H1 (cell line): ENCODE results near the gene POLR2F. TPM values are rescaled to one million over a fixed set of nuclear protein-coding genes. Genes with fewer than 3 reads are reported as not detected.

ENCODE experiments used
- BCL11A ChIP-seq, 2 experiments: IDR thresholded peaks; one replicate each; pipeline ENCODE4 v1.6.1; 2011; ENCODE audit warnings: low read depth in 2 of 2, low read length in 2 of 2, mild to moderate bottlenecking in 2 of 2
- BRCA1 ChIP-seq: IDR thresholded peaks from 2 replicates; pipeline ENCODE4 v1.6.1; 2012; ENCODE audit warnings: low read depth, low read length, improper control_type of control experiment
- CHD2 ChIP-seq: IDR thresholded peaks from 2 replicates; pipeline ENCODE4 v1.6.1; 2012; ENCODE audit warnings: low read length, improper control_type of control experiment
- CREB1 ChIP-seq: IDR thresholded peaks from 2 replicates; pipeline ENCODE4 v1.6.1; 2012; ENCODE audit warnings: inconsistent platforms
- EP300 ChIP-seq, 2 experiments: IDR thresholded peaks; 1 replicate in 1 of 2; 2 replicates in 1 of 2; pipeline ENCODE4 v1.6.1; 2011 to 2012; ENCODE audit warnings: low read depth in 2 of 2, low read length in 2 of 2, mild to moderate bottlenecking in 2 of 2, borderline replicate concordance in 1 of 2, inconsistent platforms in 1 of 2, moderate library complexity in 1 of 2
- FOSL1 ChIP-seq: IDR thresholded peaks from 2 replicates; pipeline ENCODE4 v1.6.1; 2011; ENCODE audit warnings: mild to moderate bottlenecking, low read depth, low read length, moderate library complexity; ENCODE audit not compliant: insufficient read depth
- HDAC2 ChIP-seq, 2 experiments: fragments of 300-600 bp in 1 of 2; sonication (generic) in 1 of 2; IDR thresholded peaks; 2 replicates each; pipeline ENCODE4 v1.6.1; 2011 to 2012; ENCODE audit warnings: low read depth in 2 of 2, low read length in 2 of 2, mild to moderate bottlenecking in 2 of 2, moderate library complexity in 2 of 2, borderline replicate concordance in 1 of 2, inconsistent platforms in 1 of 2
- KDM1A ChIP-seq: fragments of 200-600, 300-600 bp; sonication (generic); IDR thresholded peaks from 2 replicates; pipeline ENCODE4 v1.7.1; 2016; ENCODE audit warnings: mild to moderate bottlenecking, low read length, borderline replicate concordance
- KDM4A ChIP-seq: IDR thresholded peaks from one replicate; pipeline ENCODE4 v1.7.1; 2012; ENCODE audit warnings: low read depth, mild to moderate bottlenecking, moderate library complexity, low read length, inconsistent platforms; ENCODE audit not compliant: severe bottlenecking
- NRF1 ChIP-seq: IDR thresholded peaks from 2 replicates; pipeline ENCODE4 v1.6.1; 2011; ENCODE audit warnings: mild to moderate bottlenecking, low read depth, low read length, improper control_type of control experiment
- RAD21 ChIP-seq, 2 experiments: IDR thresholded peaks in 1 of 2; conservative IDR thresholded peaks in 1 of 2; 2 replicates each; pipeline ENCODE4 v1.6.1; 2011; ENCODE audit warnings: low read depth in 2 of 2, low read length in 2 of 2, improper control_type of control experiment in 1 of 2, inconsistent platforms in 1 of 2, mild to moderate bottlenecking in 1 of 2, moderate library complexity in 1 of 2
- RNF2 ChIP-seq: fragments of 200-900, 300-1000 bp; sonication (generic); IDR thresholded peaks from 2 replicates; pipeline ENCODE4 v1.7.1; 2016; ENCODE audit warnings: borderline replicate concordance, low read depth, mild to moderate bottlenecking, antibody characterized with exemption, low read length; ENCODE audit not compliant: poor library complexity, severe bottlenecking; ENCODE audit errors: missing control alignments
- SIN3A ChIP-seq, 2 experiments: IDR thresholded peaks in 1 of 2; conservative IDR thresholded peaks in 1 of 2; 2 replicates each; pipeline ENCODE4 v1.6.1; 2011 to 2012; ENCODE audit warnings: low read length in 2 of 2, improper control_type of control experiment in 1 of 2, low read depth in 1 of 2, mild to moderate bottlenecking in 1 of 2
- SP1 ChIP-seq: IDR thresholded peaks from 2 replicates; pipeline ENCODE4 v1.6.1; 2011; ENCODE audit warnings: low read depth, low read length
- SP2 ChIP-seq: IDR thresholded peaks from 2 replicates; pipeline ENCODE4 v1.6.1; 2012; ENCODE audit warnings: mild to moderate bottlenecking, low read length, inconsistent platforms
- SUZ12 ChIP-seq: fragments of 200-600 bp; sonication (generic); IDR thresholded peaks from 2 replicates; pipeline ENCODE4 v1.6.1; 2012; ENCODE audit warnings: mild to moderate bottlenecking, inconsistent platforms, low read length, moderate library complexity, mixed read lengths
- TAF1 ChIP-seq: IDR thresholded peaks from 2 replicates; pipeline ENCODE4 v1.6.1; 2011; ENCODE audit warnings: mild to moderate bottlenecking, low read depth, low read length
- TBP ChIP-seq: IDR thresholded peaks from 2 replicates; pipeline ENCODE4 v1.6.1; 2011; ENCODE audit warnings: low read depth, low read length, improper control_type of control experiment
- TCF12 ChIP-seq: IDR thresholded peaks from 2 replicates; pipeline ENCODE4 v1.6.1; 2011; ENCODE audit warnings: low read depth, mild to moderate bottlenecking, low read length
- YY1 ChIP-seq: IDR thresholded peaks from 2 replicates; pipeline ENCODE4 v1.6.1; 2011; ENCODE audit warnings: low read depth, mild to moderate bottlenecking, low read length
- polyA plus RNA-seq, 7 experiments: library from polyadenylated mRNA; depleted of rRNA in 3 of 7; stranded (reverse) in 5 of 7; unstranded in 2 of 7; fragments of >200 nt in 5 of 7; fragments of 200-250 nt in 2 of 7; gene quantifications; 1 replicate in 5 of 7; 2 replicates in 1 of 7; 4 replicates in 1 of 7; pipeline versions ENCODE4 v1.2.1 to v1.2.3, GENCODE V29; 2011 to 2013; ENCODE audit warnings: missing spikeins in 2 of 7, mixed read lengths in 2 of 7
- total RNA-seq: library from RNA; stranded (reverse); fragmentation: NEBNext Ultra II Directional; extraction: Animal tissue kit (Norgen Biotek cat#: 25700); gene quantifications from 2 replicates; pipeline ENCODE4 v1.2.1, GENCODE V29; 2021

POLR2F gene
- total and polyA plus RNA-seq, 2 of the 8 experiments (the other 6 are each of a cell fraction or from before 2014, with no cell fraction given), result 150 to 176 TPM

DNA sequence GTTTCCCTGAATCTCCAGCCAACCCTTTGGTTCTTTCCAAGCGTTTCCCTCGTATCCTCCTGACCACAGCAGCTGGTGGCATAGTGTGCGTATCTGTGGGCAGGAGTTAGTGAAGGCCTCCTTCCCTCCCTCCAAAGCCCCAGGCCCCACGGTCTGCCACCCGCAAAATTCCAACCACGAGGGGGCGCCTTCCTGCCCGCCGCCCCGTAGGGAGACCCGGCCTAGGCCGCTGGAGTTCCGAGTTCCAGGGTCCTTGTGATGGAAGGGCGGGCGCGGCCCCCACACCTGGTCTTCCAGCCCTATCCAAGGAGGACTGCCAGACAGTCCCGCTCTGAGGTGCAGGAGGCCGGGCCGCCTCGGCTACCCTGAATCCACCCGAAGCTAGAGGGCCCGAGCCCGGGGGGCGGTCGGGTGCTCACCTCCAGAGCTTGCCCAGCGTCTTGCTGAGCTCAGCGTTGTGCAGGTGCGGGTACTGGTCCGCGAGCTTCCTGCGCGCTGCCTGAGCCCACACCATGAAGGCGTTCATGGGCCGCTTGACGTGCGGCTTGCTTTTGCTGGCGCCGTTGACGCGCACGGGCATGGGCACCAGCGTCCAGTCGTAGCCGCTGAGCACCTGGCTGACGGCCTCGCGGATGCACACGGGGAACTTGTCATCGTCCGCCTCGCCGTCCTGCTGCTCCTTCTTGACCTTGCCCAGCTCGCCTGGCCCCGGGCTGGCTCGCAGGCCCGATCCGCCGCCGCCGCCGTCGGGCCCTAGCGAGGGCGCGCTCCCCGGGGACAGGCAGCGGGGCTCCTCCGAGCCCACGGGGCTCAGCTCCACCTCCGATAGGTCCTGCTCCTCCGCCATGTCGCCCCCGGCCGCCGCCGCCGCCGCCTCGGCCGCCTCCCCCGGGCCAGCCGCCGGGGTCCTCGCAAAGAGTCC, 29.7 kb downstream of the POLR2F start (continued):
- TF ChIP-seq CHD2 (no peak), FOSL1 (no peak), SP2 (no peak), TCF12 (peak; percentile 15; the same call in 1 of the 2 replicates), YY1 (peak; percentile 46; the same call in 1 of the 2 replicates), SP1 (no peak), SIN3A (conservative IDR thresholded peaks at IDR 0.05 in 1 of 2, IDR thresholded peaks at IDR 0.05 in 1 of 2; ENCODE audit: low read depth in 1 of 2, low read length in 2 of 2) (no peak), HDAC2 (IDR thresholded peaks at IDR 0.05; ENCODE audit: borderline replicate concordance in 1 of 2, low read depth in 2 of 2, low read length in 2 of 2) (peak; percentile 53 to 95; a peak in 1 of 4 replicates), BRCA1 (no peak), SUZ12 (peak; percentile 57; the same call in 1 of the 2 replicates), NRF1 (no peak), BCL11A (IDR thresholded peaks at IDR 0.05; ENCODE audit: low read depth in 2 of 2, low read length in 2 of 2) (no peak), TBP (no peak; the same call in 1 of the 2 replicates), CREB1 (peak; percentile 18; the same call in 1 of the 2 replicates), RAD21 (IDR thresholded peaks at IDR 0.05 in 1 of 2, conservative IDR thresholded peaks at IDR 0.05 in 1 of 2; ENCODE audit: low read depth in 2 of 2, low read length in 2 of 2) (peak; percentile 39 to 58; a peak in 3 of 4 replicates), EP300 (IDR thresholded peaks at IDR 0.05; ENCODE audit: borderline replicate concordance in 1 of 2, low read depth in 2 of 2, low read length in 2 of 2) (no peak), KDM1A (0 out of 2 replicates have a peak, but pooled peaks have one; percentile 10), TAF1 (no peak), KDM4A (peak; percentile 32), RNF2 (no peak)
